ENCODE data around the gene ALCAM. TPM values are rescaled to one million over a fixed set of nuclear protein-coding genes. Genes with fewer than 3 reads are reported as not detected.

ALCAM gene
- total RNA-seq, 1 experiment from 2014 or later = 0.41 TPM

DNA sequence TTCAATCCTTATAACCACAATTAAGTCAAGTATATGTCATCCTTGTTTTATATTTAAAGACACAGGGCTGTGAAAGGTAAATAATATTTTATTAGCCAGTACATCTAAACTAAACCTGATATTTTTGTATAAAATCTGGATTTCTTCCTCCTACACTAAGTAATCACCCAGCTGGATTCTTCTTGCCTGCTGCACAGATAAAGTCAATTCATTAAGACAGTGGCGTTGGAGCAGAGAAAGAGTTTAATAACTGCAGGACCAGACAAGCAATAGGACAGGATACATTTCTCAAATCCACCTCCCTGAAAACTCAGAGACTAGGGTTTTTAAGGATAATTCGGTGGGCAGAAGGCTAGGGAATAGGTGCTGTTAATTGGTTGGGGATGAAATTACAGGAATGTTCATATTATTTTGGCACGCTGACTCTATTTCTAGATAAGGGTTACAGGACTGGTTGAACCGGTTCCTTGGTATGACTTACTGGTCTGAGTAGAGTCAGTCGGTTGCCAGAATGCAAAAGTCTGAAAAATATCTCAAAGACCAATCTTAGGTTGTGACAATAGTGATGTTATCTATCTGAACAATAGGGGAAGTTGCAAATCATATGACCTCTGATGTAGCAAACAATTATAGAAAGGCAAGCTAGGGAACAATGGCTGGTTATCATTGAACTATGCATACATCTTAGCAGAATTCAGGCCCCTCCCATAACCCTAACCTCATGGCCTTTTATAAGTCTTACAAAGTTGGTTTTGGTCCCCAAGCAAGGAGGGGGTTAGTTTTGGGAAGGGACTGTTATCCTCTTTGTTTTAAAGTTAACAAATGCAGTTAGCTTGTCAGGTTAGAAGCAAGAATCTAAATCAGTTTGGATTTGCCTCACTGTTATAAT, 244.8 kb downstream of the ALCAM start:
- no peaks in the 10 kb centered on the region for H3K27me3 ChIP-seq (replicated peaks; ENCODE audit: control insufficient read depth, insufficient read depth, low read length)
- no peak overlapping the region for H3K4me3 ChIP-seq (ENCODE audit: low read depth, low read length)
- no peak overlapping the region for H3K4me3 Mint-ChIP-seq (ENCODE audit: unreplicated experiment)
- no peak overlapping the region for H3K27ac Mint-ChIP-seq (ENCODE audit: unreplicated experiment)
- no peaks in the 10 kb centered on the region for H3K9me3 ChIP-seq
- DNase-seq = peak in 1 of 2 experiments; percentile 17
- ChIA-PET CTCF (no interaction called here), POLR2A (no interaction called here)
- H3K27me3 Mint-ChIP-seq (ENCODE audit: insufficient read depth, unreplicated experiment) = no peaks in the 10 kb centered on the region
- intact Hi-C loops (cut with micrococcal nuclease; ENCODE audit: unreplicated experiment) = no loop called here
- H3K36me3 ChIP-seq (ENCODE audit: control insufficient read depth, insufficient read depth, low read length) = no peaks in the 10 kb centered on the region
- H3K36me3 Mint-ChIP-seq (ENCODE audit: insufficient read depth, unreplicated experiment) = no peaks in the 10 kb centered on the region
- H3K4me1 ChIP-seq = peaks cover 14% of the 10 kb centered on the region
- no peaks in the 10 kb centered on the region for H3K9me3 Mint-ChIP-seq (ENCODE audit: unreplicated experiment)
- no TSS peak for BruUV-seq (replicated peaks)
- peaks cover 5% of the 10 kb centered on the region for H3K4me1 Mint-ChIP-seq (ENCODE audit: low read depth, unreplicated experiment)
- TF ChIP-seq CTCF (IDR thresholded peaks at IDR 0.05; ENCODE audit: insufficient read depth in 1 of 2, low read depth in 1 of 2, low read length in 1 of 2, severe bottlenecking in 1 of 2, unreplicated experiment in 1 of 2) = no peak

GRCh38 chr3:105613120-105613519, 246.4 kb downstream of the ALCAM start:
- Mint-ChIP-seq H3K27ac (ENCODE audit: unreplicated experiment) (no peak overlapping the region), H3K36me3 (ENCODE audit: insufficient read depth, unreplicated experiment) (no peaks in the 10 kb centered on the region), H3K4me3 (ENCODE audit: unreplicated experiment) (no peak overlapping the region), H3K4me1 (ENCODE audit: low read depth, unreplicated experiment) (peaks cover 5% of the 10 kb centered on the region), H3K9me3 (ENCODE audit: unreplicated experiment) (no peaks in the 10 kb centered on the region), H3K27me3 (ENCODE audit: insufficient read depth, unreplicated experiment) (no peaks in the 10 kb centered on the region)
- Histone ChIP-seq H3K36me3 (ENCODE audit: control insufficient read depth, insufficient read depth, low read length) (no peaks in the 10 kb centered on the region), H3K4me3 (ENCODE audit: low read depth, low read length) (no peak overlapping the region), H3K4me1 (peaks cover 14% of the 10 kb centered on the region), H3K27me3 (replicated peaks; ENCODE audit: control insufficient read depth, insufficient read depth, low read length) (no peaks in the 10 kb centered on the region), H3K9me3 (no peaks in the 10 kb centered on the region)
- no peak for TF ChIP-seq CTCF (IDR thresholded peaks at IDR 0.05; ENCODE audit: insufficient read depth in 1 of 2, low read depth in 1 of 2, low read length in 1 of 2, severe bottlenecking in 1 of 2, unreplicated experiment in 1 of 2)
- intact Hi-C loops (cut with micrococcal nuclease; ENCODE audit: unreplicated experiment) = no loop called here
- ChIA-PET POLR2A (no interaction called here), CTCF (no interaction called here)
- BruUV-seq (replicated peaks) = no TSS peak
- DNase-seq = no peak

DNA sequence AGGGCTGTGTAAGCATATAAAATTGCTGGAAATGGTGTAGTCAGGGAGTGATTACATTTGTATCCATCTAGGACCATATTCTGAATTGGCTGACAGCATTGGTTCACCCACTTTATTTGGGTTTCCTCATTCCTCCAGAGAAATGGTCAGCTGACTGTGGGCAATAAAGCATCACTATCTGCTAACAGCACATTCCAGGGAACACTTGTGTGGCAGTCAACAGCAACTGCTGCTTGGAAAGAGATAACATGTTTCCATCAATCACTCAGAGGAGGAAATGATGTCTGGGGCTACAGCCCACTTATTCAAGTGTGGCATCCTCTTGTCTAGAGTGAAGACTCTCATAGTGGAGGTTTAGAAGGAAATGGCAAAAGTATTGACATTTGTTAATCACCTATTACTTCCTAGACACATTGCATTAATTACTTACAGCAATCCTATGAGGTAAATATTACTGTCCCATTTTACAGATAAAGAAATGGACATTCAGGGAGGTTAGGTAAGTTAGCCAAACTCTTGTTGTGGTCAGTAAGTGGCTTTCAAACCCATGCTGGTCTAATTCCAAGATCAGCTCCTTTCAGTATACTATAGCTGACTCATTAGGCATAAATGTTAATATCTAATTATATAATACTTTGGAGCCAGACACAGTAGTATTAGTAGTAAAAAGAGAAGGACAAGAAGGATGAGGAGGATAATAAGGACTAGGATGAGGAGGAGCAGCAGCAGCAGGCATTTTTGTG, 247.8 kb downstream of the ALCAM start:
- no peak for TF ChIP-seq CTCF (IDR thresholded peaks at IDR 0.05; ENCODE audit: insufficient read depth in 1 of 2, low read depth in 1 of 2, low read length in 1 of 2, severe bottlenecking in 1 of 2, unreplicated experiment in 1 of 2)
- intact Hi-C loops (cut with micrococcal nuclease; ENCODE audit: unreplicated experiment) = no loop called here
- Histone ChIP-seq H3K4me3 (ENCODE audit: low read depth, low read length) (no peak overlapping the region), H3K4me1 (peaks cover 14% of the 10 kb centered on the region), H3K9me3 (no peaks in the 10 kb centered on the region), H3K36me3 (ENCODE audit: control insufficient read depth, insufficient read depth, low read length) (no peaks in the 10 kb centered on the region), H3K27me3 (replicated peaks; ENCODE audit: control insufficient read depth, insufficient read depth, low read length) (no peaks in the 10 kb centered on the region)
- CTCF ChIA-PET = no interaction called here
- no peaks in the 10 kb centered on the region for H3K27me3 Mint-ChIP-seq (ENCODE audit: insufficient read depth, unreplicated experiment)
- no TSS peak for BruUV-seq (replicated peaks)
- H3K36me3 Mint-ChIP-seq (ENCODE audit: insufficient read depth, unreplicated experiment) = no peaks in the 10 kb centered on the region
- POLR2A ChIA-PET = no interaction called here
- peak; percentile 20 to 61 for DNase-seq
- no peak overlapping the region for H3K27ac Mint-ChIP-seq (ENCODE audit: unreplicated experiment)
- no peaks in the 10 kb centered on the region for H3K9me3 Mint-ChIP-seq (ENCODE audit: unreplicated experiment)
- H3K4me3 Mint-ChIP-seq (ENCODE audit: unreplicated experiment) = no peak overlapping the region
- H3K4me1 Mint-ChIP-seq (ENCODE audit: low read depth, unreplicated experiment) = peaks cover 5% of the 10 kb centered on the region
